Stimulated activated naive CD8-positive, alpha-beta T cell treated with anti-CD3 and anti-CD28 coated beads, Interleukin-15, amount 100 ng/mL, for 72 hours (primary cell): ENCODE measurements around the gene SPSB4.

Source experiments
- ATAC-seq: fragments of 150-1000 bp; cut with Tn5 transposase; 2 replicates; pipeline ENCODE4 v1.10.0; 2021; ENCODE audit warnings: mild to moderate bottlenecking, moderate library complexity
- DNase-seq, 2 donors: peaks; one replicate each; pipeline ENCODE4 v3.0.0; 2021 to 2022
- H3K27ac Mint-ChIP-seq, 2 donors: one replicate each; pipeline ENCODE4 v1.8.0; 2022; ENCODE audit warnings: mild to moderate bottlenecking in 2 of 2, mixed read lengths in 2 of 2, moderate library complexity in 2 of 2
- H3K27me3 Mint-ChIP-seq: one replicate; pipeline ENCODE4 v1.8.0; 2022; ENCODE audit warnings: mixed read lengths
- H3K4me1 Mint-ChIP-seq: one replicate; pipeline ENCODE4 v1.8.0; 2022; ENCODE audit warnings: mild to moderate bottlenecking, mixed read lengths
- H3K4me3 Mint-ChIP-seq, 2 donors: one replicate each; pipeline ENCODE4 v1.8.0; 2022; ENCODE audit warnings: mild to moderate bottlenecking in 2 of 2, mixed read lengths in 2 of 2, moderate library complexity in 1 of 2
- H3K9me3 Mint-ChIP-seq, 2 donors: one replicate each; pipeline ENCODE4 v1.8.0; 2022; ENCODE audit warnings: mixed read lengths in 2 of 2

The SPSB4 gene

GRCh38 chr3:141127344-141128125 is 76.4 kb downstream of the SPSB4 start:
- DNase-seq (no peak), ATAC-seq (no peak)
- H3K4me3 Mint-ChIP-seq = no peak overlapping the region
- H3K9me3 Mint-ChIP-seq = no peaks in the 10 kb centered on the region
- H3K4me1 Mint-ChIP-seq = no peaks in the 10 kb centered on the region
- peaks cover 14% of the 10 kb centered on the region for H3K27me3 Mint-ChIP-seq
- H3K27ac Mint-ChIP-seq = no peak overlapping the region

GRCh38 chr3:141128126-141128777 is 77.1 kb downstream of the SPSB4 start:
- Mint-ChIP-seq H3K27me3 (peaks cover 8% of the 10 kb centered on the region), H3K9me3 (no peaks in the 10 kb centered on the region), H3K27ac (peak overlapping the region in 1 of 2 donors; percentile 60), H3K4me1 (no peaks in the 10 kb centered on the region), H3K4me3 (no peak overlapping the region)
- ATAC-seq (peak; percentile 26), DNase-seq (no peak)

- H3K4me3 Mint-ChIP-seq = no peak overlapping the region
- no peaks in the 10 kb centered on the region for H3K4me1 Mint-ChIP-seq
- no peak for DNase-seq
- H3K27me3 Mint-ChIP-seq = peaks cover 7% of the 10 kb centered on the region
- peak; percentile 13 for ATAC-seq
- no peak overlapping the region for H3K27ac Mint-ChIP-seq
- no peaks in the 10 kb centered on the region for H3K9me3 Mint-ChIP-seq
Measured at GRCh38 chr3:141129049-141129448, 77.9 kb downstream of the SPSB4 start.

- no peaks in the 10 kb centered on the region for H3K9me3 Mint-ChIP-seq
- peak overlapping the region in 1 of 2 donors; percentile 9 for H3K27ac Mint-ChIP-seq
- DNase-seq = no peak
- H3K4me3 Mint-ChIP-seq = no peak overlapping the region
- no peaks in the 10 kb centered on the region for H3K4me1 Mint-ChIP-seq
- peaks cover 1% of the 10 kb centered on the region for H3K27me3 Mint-ChIP-seq
- no peak for ATAC-seq
Measured at GRCh38 chr3:141129541-141130011, 78.4 kb downstream of the SPSB4 start.

- H3K27ac Mint-ChIP-seq = no peak overlapping the region
- H3K27me3 Mint-ChIP-seq = peaks cover 9% of the 10 kb centered on the region
- no peaks in the 10 kb centered on the region for H3K4me1 Mint-ChIP-seq
- no peak for DNase-seq
- H3K4me3 Mint-ChIP-seq = no peak overlapping the region
- peaks cover 28 to 29% of the 10 kb centered on the region in 2 donors for H3K9me3 Mint-ChIP-seq
- no peak for ATAC-seq
Measured at GRCh38 chr3:141143517-141143916, 92.4 kb downstream of the SPSB4 start.

GRCh38 chr3:141146979-141147470 is 95.9 kb downstream of the SPSB4 start:
- Mint-ChIP-seq H3K9me3 (peaks cover 15 to 16% of the 10 kb centered on the region in 2 donors), H3K27me3 (peaks cover 7% of the 10 kb centered on the region)

GRCh38 chr3:141147657-141148056 is 96.5 kb downstream of the SPSB4 start:
- Mint-ChIP-seq H3K4me3 (no peak overlapping the region), H3K9me3 (peaks cover 9 to 10% of the 10 kb centered on the region in 2 donors), H3K27me3 (peaks cover 7% of the 10 kb centered on the region), H3K4me1 (no peaks in the 10 kb centered on the region), H3K27ac (no peak overlapping the region)
- DNase-seq = no peak
- no peak for ATAC-seq

More at GRCh38 chr3:141146979-141147470, 95.9 kb downstream of the SPSB4 start:
- no peaks in the 10 kb centered on the region for H3K4me1 Mint-ChIP-seq
- H3K27ac Mint-ChIP-seq = no peak overlapping the region
- H3K4me3 Mint-ChIP-seq = no peak overlapping the region
- DNase-seq = no peak
- no peak for ATAC-seq

- ATAC-seq = no peak
- H3K27ac Mint-ChIP-seq = peak overlapping the region in 1 of 2 donors; percentile 72
- peaks cover 7% of the 10 kb centered on the region for H3K27me3 Mint-ChIP-seq
- peaks cover 5 to 6% of the 10 kb centered on the region in 2 donors for H3K9me3 Mint-ChIP-seq
- no peaks in the 10 kb centered on the region for H3K4me1 Mint-ChIP-seq
- no peak overlapping the region for H3K4me3 Mint-ChIP-seq
- DNase-seq = no peak
Measured at GRCh38 chr3:141148169-141148568, 97.0 kb downstream of the SPSB4 start.

GRCh38 chr3:141148770-141149169 is 97.6 kb downstream of the SPSB4 start:
- DNase-seq = no peak
- ATAC-seq = no peak
- Mint-ChIP-seq H3K4me1 (no peaks in the 10 kb centered on the region), H3K27ac (peak overlapping the region in 1 of 2 donors; percentile 92), H3K27me3 (peaks cover 7% of the 10 kb centered on the region), H3K4me3 (no peak overlapping the region), H3K9me3 (peaks cover 0 to 5% of the 10 kb centered on the region in 2 donors)

GRCh38 chr3:141150081-141150830 is 99.1 kb downstream of the SPSB4 start:
- Mint-ChIP-seq H3K27me3 (no peaks in the 10 kb centered on the region), H3K27ac (peak overlapping the region in 1 of 2 donors; percentile 21), H3K4me1 (no peaks in the 10 kb centered on the region)

GRCh38 chr3:141150931-141151330 is 99.8 kb downstream of the SPSB4 start:
- no peak overlapping the region for H3K4me3 Mint-ChIP-seq
- ATAC-seq (no peak), DNase-seq (no peak)
- no peaks in the 10 kb centered on the region for H3K9me3 Mint-ChIP-seq
- no peak overlapping the region for H3K27ac Mint-ChIP-seq
- H3K27me3 Mint-ChIP-seq = no peaks in the 10 kb centered on the region
- H3K4me1 Mint-ChIP-seq = no peaks in the 10 kb centered on the region

More at GRCh38 chr3:141150081-141150830, 99.1 kb downstream of the SPSB4 start:
- H3K4me3 Mint-ChIP-seq = no peak overlapping the region
- H3K9me3 Mint-ChIP-seq = no peaks in the 10 kb centered on the region
- DNase-seq = no peak
- peak; percentile 31 for ATAC-seq

GRCh38 chr3:141151439-141151838 is 100.3 kb downstream of the SPSB4 start:
- Mint-ChIP-seq H3K27ac (no peak overlapping the region), H3K9me3 (no peaks in the 10 kb centered on the region), H3K4me3 (no peak overlapping the region), H3K27me3 (no peaks in the 10 kb centered on the region), H3K4me1 (no peaks in the 10 kb centered on the region)
- ATAC-seq = no peak
- DNase-seq = no peak

- Mint-ChIP-seq H3K4me3 (no peak overlapping the region), H3K4me1 (no peaks in the 10 kb centered on the region), H3K27me3 (no peaks in the 10 kb centered on the region), H3K9me3 (no peaks in the 10 kb centered on the region), H3K27ac (peak overlapping the region in 1 of 2 donors; percentile 36)
- DNase-seq = no peak
- no peak for ATAC-seq
Measured at GRCh38 chr3:141152130-141152529, 101.0 kb downstream of the SPSB4 start.

GRCh38 chr3:141152801-141153678 is 101.9 kb downstream of the SPSB4 start:
- H3K4me1 Mint-ChIP-seq = no peaks in the 10 kb centered on the region

GRCh38 chr3:141153679-141153966 is 102.5 kb downstream of the SPSB4 start:
- no peak overlapping the region for H3K27ac Mint-ChIP-seq
- H3K4me3 Mint-ChIP-seq = no peak overlapping the region
- H3K9me3 Mint-ChIP-seq = peaks cover 0 to 9% of the 10 kb centered on the region in 2 donors
- ATAC-seq (no peak), DNase-seq (no peak)
- H3K27me3 Mint-ChIP-seq = no peaks in the 10 kb centered on the region
- H3K4me1 Mint-ChIP-seq = no peaks in the 10 kb centered on the region

More at GRCh38 chr3:141152801-141153678, 101.9 kb downstream of the SPSB4 start:
- ATAC-seq (no peak), DNase-seq (no peak)
- peaks cover 0 to 4% of the 10 kb centered on the region in 2 donors for H3K9me3 Mint-ChIP-seq
- no peak overlapping the region for H3K27ac Mint-ChIP-seq
- no peaks in the 10 kb centered on the region for H3K27me3 Mint-ChIP-seq
- no peak overlapping the region for H3K4me3 Mint-ChIP-seq
